SK-N-MC (cell line): ENCODE measurements around the gene IL20.

Source experiments
- EZH2 ChIP-seq: fragments of 200-600 bp; sonication (generic); IDR thresholded peaks from one replicate; pipeline ENCODE4 v1.6.1; 2017; ENCODE audit warnings: antibody characterized with exemption
- FOXP2 ChIP-seq: optimal IDR thresholded peaks from 2 replicates; pipeline ENCODE3; 2011; ENCODE audit warnings: mild to moderate bottlenecking, moderate library complexity; ENCODE audit not compliant: insufficient read depth; ENCODE audit errors: extremely low read length, control extremely low read depth
- POLR2AphosphoS5 ChIP-seq: IDR thresholded peaks from 2 replicates; pipeline ENCODE4 v1.6.1; 2012; ENCODE audit warnings: mild to moderate bottlenecking, low read depth, low read length, borderline replicate concordance

- TF ChIP-seq EZH2, result no peak
- no peak for TF ChIP-seq POLR2AphosphoS5
- no peak for TF ChIP-seq FOXP2
Observed at GRCh38 chr1:206898915-206899431, 33.5 kb downstream of the IL20 start.
